AG04449 (cell line): ENCODE data around the gene RALGPS1.
A peak's percentile ranks its signal among the peaks of the same experiment; 100 is the strongest.

Experiments
- CTCF ChIA-PET: fragments of 350-600 bp; formaldehyde crosslinking; extraction: SDS; loops from one replicate; lab custom pipeline; 2021; ENCODE audit warnings: antibody characterized with exemption; lab: Yijun Ruan, JAX
- POLR2A ChIA-PET: fragments of 400-600, 350-600 bp; formaldehyde crosslinking; extraction: SDS; loops from one replicate; lab custom pipeline; 2020; ENCODE audit warnings: antibody characterized with exemption, inconsistent platforms; lab: Yijun Ruan, JAX
- DNase-seq: peaks from one replicate; pipeline ENCODE4 v3.0.0-alpha.2; 2010; ENCODE audit warnings: low read depth, low spot score
- H3K4me3 ChIP-seq: 2 replicates; pipeline ENCODE4 v1.5.1; 2011; ENCODE audit warnings: low read depth, mild to moderate bottlenecking, control low read depth, low read length
- TF ChIP-seq, protein P1 (sequence below): IDR thresholded peaks from one replicate; pipeline ENCODE4 v1.5.1; 2011; ENCODE audit warnings: mild to moderate bottlenecking, moderate library complexity, low read length, control low read depth, inconsistent platforms; ENCODE audit not compliant: insufficient read depth; ENCODE audit errors: missing control alignments

Gene RALGPS1

GRCh38 chr9:127189628-127190027, 275.0 kb downstream of the RALGPS1 start:
- no peak overlapping the region for H3K4me3 ChIP-seq
- CTCF ChIA-PET, result interaction anchor here (7.6 to 21.4 kb wide), 2 partner anchors 10 to 249 kb away, joined by 61 to 513 read pairs; no protein-coding TSS in a partner anchor
- TF ChIP-seq, protein P1, sequence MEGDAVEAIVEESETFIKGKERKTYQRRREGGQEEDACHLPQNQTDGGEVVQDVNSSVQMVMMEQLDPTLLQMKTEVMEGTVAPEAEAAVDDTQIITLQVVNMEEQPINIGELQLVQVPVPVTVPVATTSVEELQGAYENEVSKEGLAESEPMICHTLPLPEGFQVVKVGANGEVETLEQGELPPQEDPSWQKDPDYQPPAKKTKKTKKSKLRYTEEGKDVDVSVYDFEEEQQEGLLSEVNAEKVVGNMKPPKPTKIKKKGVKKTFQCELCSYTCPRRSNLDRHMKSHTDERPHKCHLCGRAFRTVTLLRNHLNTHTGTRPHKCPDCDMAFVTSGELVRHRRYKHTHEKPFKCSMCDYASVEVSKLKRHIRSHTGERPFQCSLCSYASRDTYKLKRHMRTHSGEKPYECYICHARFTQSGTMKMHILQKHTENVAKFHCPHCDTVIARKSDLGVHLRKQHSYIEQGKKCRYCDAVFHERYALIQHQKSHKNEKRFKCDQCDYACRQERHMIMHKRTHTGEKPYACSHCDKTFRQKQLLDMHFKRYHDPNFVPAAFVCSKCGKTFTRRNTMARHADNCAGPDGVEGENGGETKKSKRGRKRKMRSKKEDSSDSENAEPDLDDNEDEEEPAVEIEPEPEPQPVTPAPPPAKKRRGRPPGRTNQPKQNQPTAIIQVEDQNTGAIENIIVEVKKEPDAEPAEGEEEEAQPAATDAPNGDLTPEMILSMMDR, result no peak
- no peak for DNase-seq
- POLR2A ChIA-PET, result no interaction called here

- no peak overlapping the region for H3K4me3 ChIP-seq
- DNase-seq, result no peak
- TF ChIP-seq, protein P1, result no peak
- ChIA-PET CTCF (interaction anchor here (7.6 to 21.4 kb wide), 3 partner anchors 7 to 252 kb away, joined by 61 to 513 read pairs (median 302); no protein-coding TSS in a partner anchor), POLR2A (no interaction called here)
Observed at GRCh38 chr9:127192744-127193143, 278.2 kb downstream of the RALGPS1 start.

GRCh38 chr9:127193483-127193882, 278.9 kb downstream of the RALGPS1 start:
- POLR2A ChIA-PET, result no interaction called here
- no peak overlapping the region for H3K4me3 ChIP-seq
- CTCF ChIA-PET, result interaction anchor here (1.4 to 21.4 kb wide), 3 partner anchors 12 to 253 kb away, joined by 3 to 513 read pairs (median 302); no protein-coding TSS in a partner anchor
- TF ChIP-seq, protein P1, result no peak
- DNase-seq, result no peak

- TF ChIP-seq, protein P1, result peak; percentile 29
- ChIA-PET POLR2A (no interaction called here), CTCF (interaction anchor here (0.7 to 21.4 kb wide), 8 partner anchors 10 to 255 kb away, joined by 3 to 513 read pairs (median 3); no protein-coding TSS in a partner anchor)
- H3K4me3 ChIP-seq, result no peak overlapping the region
- DNase-seq, result no peak
Observed at GRCh38 chr9:127194881-127195713, 280.5 kb downstream of the RALGPS1 start.

- TF ChIP-seq, protein P1, result no peak
- ChIA-PET POLR2A (interaction anchor here (0.6 kb wide), 2 partner anchors 28 to 35 kb away, joined by 3 read pairs; no protein-coding TSS in a partner anchor), CTCF (interaction anchor here (1.0 to 21.4 kb wide), 9 partner anchors 7 to 256 kb away, joined by 3 to 513 read pairs (median 5); no protein-coding TSS in a partner anchor)
- H3K4me3 ChIP-seq, result no peak overlapping the region
- no peak for DNase-seq
Observed at GRCh38 chr9:127195976-127196825, 281.6 kb downstream of the RALGPS1 start.
